Thyroid gland (tissue), 4 donors: ENCODE results near the gene WDR6. TPM values are rescaled to one million over a fixed set of nuclear protein-coding genes. Genes with fewer than 3 reads are reported as not detected.

Source experiments
- DNase-seq, 2 donors: peaks; one replicate each; pipeline ENCODE4 v3.0.0-alpha.2; 2019
- H3K27ac ChIP-seq, 3 donors: fragments of 200-600 bp; sonication (generic); 1 replicate in 2 of 3; 2 replicates in 1 of 3; pipeline ENCODE4 v1.5.1; 2016 to 2019; ENCODE audit warnings: mild to moderate bottlenecking in 1 of 3, moderate library complexity in 1 of 3
- H3K27me3 ChIP-seq: fragments of 200-600 bp; sonication (generic); one replicate; pipeline ENCODE4 v1.5.1; 2019
- H3K36me3 ChIP-seq, 2 donors: fragments of 200-600 bp; sonication (generic); one replicate each; pipeline ENCODE4 v1.5.1; 2016 to 2019
- H3K4me1 ChIP-seq, 2 donors: fragments of 200-600 bp; sonication (generic); one replicate each; pipeline ENCODE4 v1.5.1; 2017 to 2019
- H3K4me3 ChIP-seq, 3 donors: fragments of 200-600 bp; sonication (generic); replicated peaks in 1 of 3; 1 replicate in 2 of 3; 2 replicates in 1 of 3; pipeline ENCODE4 v1.5.1; 2016; ENCODE audit warnings: mild to moderate bottlenecking in 1 of 3
- H3K9me3 ChIP-seq: fragments of 200-600 bp; sonication (generic); one replicate; pipeline ENCODE4 v1.5.1; 2017
- CTCF ChIP-seq, 6 experiments: fragments of 200-600 bp in 3 of 6; fragments of 450-650 bp in 3 of 6; sonication (generic) in 3 of 6; IDR thresholded peaks; one replicate each; pipeline ENCODE4 v1.5.1; 2016 to 2019; ENCODE audit warnings: antibody characterized with exemption in 6 of 6, mild to moderate bottlenecking in 2 of 6, inconsistent platforms in 1 of 6, moderate library complexity in 1 of 6
- POLR2A ChIP-seq, 2 donors: fragments of 450-650 bp; IDR thresholded peaks; one replicate each; pipeline ENCODE4 v1.6.1; 2017; ENCODE audit warnings: antibody characterized with exemption in 2 of 2, mild to moderate bottlenecking in 2 of 2, moderate library complexity in 1 of 2
- WGBS, 2 donors: methylation state at CpG; one replicate each; pipeline ENCODE4 v1.1.5; 2017; 5-methylcytosine and 5-hydroxymethylcytosine counted together
- intact Hi-C: fragments of 100-400 bp; cut with DNase I; formaldehyde crosslinking; loops from one replicate; pipeline ENCODE4 v1.15.1; 2023
- total RNA-seq, 4 donors: library from RNA; depleted of rRNA; stranded (reverse); fragments of >200 nt; gene quantifications; one replicate each; pipeline ENCODE4 v1.2.3, GENCODE V29; 2016

WDR6 gene
- total RNA-seq, 4 donors from 2014 or later: 125 to 169 (median 149) TPM

DNA sequence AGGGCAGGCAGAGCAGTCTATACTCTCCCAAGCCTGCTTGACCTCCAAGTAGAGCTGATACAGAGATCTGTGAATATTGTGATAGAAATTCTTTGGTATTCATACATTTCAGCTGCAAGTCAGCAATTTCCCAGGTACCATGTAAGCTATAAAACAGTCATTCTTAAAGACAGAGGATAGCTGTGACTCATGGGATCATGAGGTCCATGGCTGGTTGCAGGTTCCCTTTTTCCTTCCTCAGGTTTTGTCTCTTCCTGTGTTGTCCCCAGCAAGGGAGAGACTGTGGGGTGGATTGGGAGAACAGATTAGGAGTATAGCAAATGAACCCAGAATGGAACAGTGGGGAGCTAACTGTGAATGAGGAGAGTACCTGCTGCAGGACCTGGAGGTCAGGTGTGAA is 22.5 kb upstream of the WDR6 start:
- no peak overlapping the region for H3K27ac ChIP-seq
- DNase-seq: no peak
- TF ChIP-seq CTCF (IDR thresholded peaks at IDR 0.05): no peak
- no peak for TF ChIP-seq POLR2A (IDR thresholded peaks at IDR 0.05)
- H3K4me1 ChIP-seq: peaks cover 6 to 8% of the 10 kb centered on the region in 2 donors
- H3K9me3 ChIP-seq: no peaks in the 10 kb centered on the region
- peaks cover 25 to 47% of the 10 kb centered on the region in 2 donors for H3K36me3 ChIP-seq
- no peak overlapping the region for H3K4me3 ChIP-seq
- intact Hi-C loops: no loop called here
- no peaks in the 10 kb centered on the region for H3K27me3 ChIP-seq

- no peak for DNase-seq
- Histone ChIP-seq H3K4me1 (peaks cover 7 to 8% of the 10 kb centered on the region in 2 donors), H3K36me3 (peaks cover 14 to 34% of the 10 kb centered on the region in 2 donors), H3K4me3 (no peak overlapping the region), H3K9me3 (no peaks in the 10 kb centered on the region), H3K27ac (no peak overlapping the region), H3K27me3 (no peaks in the 10 kb centered on the region)
- intact Hi-C loops: no loop called here
- TF ChIP-seq CTCF (IDR thresholded peaks at IDR 0.05) (no peak), POLR2A (IDR thresholded peaks at IDR 0.05) (no peak)
- WGBS, 2 donors: 94 to 99% methylated on average over 7 of the region's 7 CpGs
These were observed 21.3 kb upstream of the WDR6 start for GRCh38 chr3:48985831-48986376.

GRCh38 chr3:48989126-48989795 is 17.9 kb upstream of the WDR6 start:
- DNase-seq: no peak
- H3K4me1 ChIP-seq: peaks cover 16 to 18% of the 10 kb centered on the region in 2 donors
- no peaks in the 10 kb centered on the region for H3K9me3 ChIP-seq
- WGBS, 2 donors: 8 to 15% methylated on average over 13 to 18 of the region's 21 CpGs
- TF ChIP-seq CTCF (IDR thresholded peaks at IDR 0.05): no peak
- no peak for TF ChIP-seq POLR2A (IDR thresholded peaks at IDR 0.05)
- peak overlapping the region; percentile 0 to 80 (median 64) for H3K4me3 ChIP-seq
- H3K36me3 ChIP-seq: peaks cover 1 to 7% of the 10 kb centered on the region in 2 donors
- no peaks in the 10 kb centered on the region for H3K27me3 ChIP-seq
- peak overlapping the region; percentile 81 to 83 (median 82) for H3K27ac ChIP-seq
- intact Hi-C loops: no loop called here

DNA sequence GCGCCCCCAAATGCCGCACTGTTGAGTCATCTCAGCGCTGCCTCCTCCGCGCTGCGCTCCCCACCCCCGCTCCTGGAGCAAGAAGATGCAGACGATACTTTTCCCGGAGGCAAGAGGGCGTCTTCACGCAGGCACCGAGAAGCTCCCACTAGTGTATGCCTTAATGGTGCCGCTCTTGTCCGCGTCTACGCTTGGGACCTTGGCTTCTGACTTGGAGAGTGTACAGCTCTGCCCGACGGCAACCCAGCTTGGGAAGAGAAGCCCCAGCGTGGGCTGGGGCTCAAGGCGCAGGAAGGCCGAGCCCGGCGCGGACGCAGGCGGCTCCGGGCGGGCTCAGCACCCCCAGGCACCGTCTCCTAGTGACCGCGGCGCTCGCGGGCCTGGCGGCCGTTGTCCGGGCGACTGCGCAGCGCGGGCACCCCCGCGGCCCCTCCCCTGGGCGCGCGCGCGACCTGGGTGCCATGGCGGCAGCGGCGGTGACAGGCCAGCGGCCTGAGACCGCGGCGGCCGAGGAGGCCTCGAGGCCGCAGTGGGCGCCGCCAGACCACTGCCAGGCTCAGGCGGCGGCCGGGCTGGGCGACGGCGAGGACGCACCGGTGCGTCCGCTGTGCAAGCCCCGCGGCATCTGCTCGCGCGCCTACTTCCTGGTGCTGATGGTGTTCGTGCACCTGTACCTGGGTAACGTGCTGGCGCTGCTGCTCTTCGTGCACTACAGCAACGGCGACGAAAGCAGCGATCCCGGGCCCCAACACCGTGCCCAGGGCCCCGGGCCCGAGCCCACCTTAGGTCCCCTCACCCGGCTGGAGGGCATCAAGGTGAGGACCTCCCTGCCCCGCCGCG is 17.2 kb upstream of the WDR6 start, which contains the start of gene P4HTM:
P4HTM (plus strand) TSS at position 446 of the 840 bp plus-strand sequence; CDS start at position 462, 16 bp downstream.
- no peaks in the 10 kb centered on the region for H3K27me3 ChIP-seq
- peaks cover 16 to 18% of the 10 kb centered on the region in 2 donors for H3K4me1 ChIP-seq
- WGBS, 2 donors: 0% methylated on average over 26 of the region's 91 CpGs; no CpG with 5 or more reads in 1 of the 2 donors
- TF ChIP-seq POLR2A (IDR thresholded peaks at IDR 0.05) (peak; percentile 20 to 47), CTCF (IDR thresholded peaks at IDR 0.05) (peak in 2 of 6 experiments; percentile 34 to 36)
- no peaks in the 10 kb centered on the region for H3K9me3 ChIP-seq
- H3K27ac ChIP-seq: peak within 1 kb of the TSS; percentile 81 to 83 (median 82)
- H3K36me3 ChIP-seq: peaks cover 0 to 7% of the 10 kb centered on the region in 2 donors
- DNase-seq: peak; percentile 88 to 89
- peak within 1 kb of the TSS; percentile 40 to 80 (median 64) for H3K4me3 ChIP-seq
- intact Hi-C loops: no loop called here
